HG03565 (cell line): ENCODE data around the gene NT5DC4.

Experiments
- ATAC-seq: cut with Tn5 transposase; IDR thresholded peaks from one replicate; pipeline ENCODE4 v1.9.1; 2021; ENCODE audit warnings: mild to moderate bottlenecking, moderate library complexity; ENCODE audit not compliant: unreplicated experiment

The NT5DC4 gene

GRCh38 chr2:112782234-112782799 lies 61.5 kb downstream of the NT5DC4 start:
- ATAC-seq = peak; percentile 70

- ATAC-seq = no peak
Observed at GRCh38 chr2:112783187-112783714, 62.4 kb downstream of the NT5DC4 start.

GRCh38 chr2:112784199-112785189 lies 63.7 kb downstream of the NT5DC4 start, which contains the start of gene IL1A:
IL1A (minus strand) TSS chr2:112784493; CDS start chr2:112783770, 723 bp downstream.
- no peak for ATAC-seq

- ATAC-seq = no peak
Observed at GRCh38 chr2:112787294-112787693, 66.5 kb downstream of the NT5DC4 start.

GRCh38 chr2:112787729-112788393 lies 67.0 kb downstream of the NT5DC4 start:
- no peak for ATAC-seq

- ATAC-seq = no peak
Observed at GRCh38 chr2:112788653-112789052, 67.8 kb downstream of the NT5DC4 start.
